Measurements from ENCODE around the gene CYP2A6.
"Not testable (repeated sequence)": the region's sequence is repeated elsewhere in the genome, so short reads cannot be mapped to it uniquely, and the experiment has no call there.

DNA sequence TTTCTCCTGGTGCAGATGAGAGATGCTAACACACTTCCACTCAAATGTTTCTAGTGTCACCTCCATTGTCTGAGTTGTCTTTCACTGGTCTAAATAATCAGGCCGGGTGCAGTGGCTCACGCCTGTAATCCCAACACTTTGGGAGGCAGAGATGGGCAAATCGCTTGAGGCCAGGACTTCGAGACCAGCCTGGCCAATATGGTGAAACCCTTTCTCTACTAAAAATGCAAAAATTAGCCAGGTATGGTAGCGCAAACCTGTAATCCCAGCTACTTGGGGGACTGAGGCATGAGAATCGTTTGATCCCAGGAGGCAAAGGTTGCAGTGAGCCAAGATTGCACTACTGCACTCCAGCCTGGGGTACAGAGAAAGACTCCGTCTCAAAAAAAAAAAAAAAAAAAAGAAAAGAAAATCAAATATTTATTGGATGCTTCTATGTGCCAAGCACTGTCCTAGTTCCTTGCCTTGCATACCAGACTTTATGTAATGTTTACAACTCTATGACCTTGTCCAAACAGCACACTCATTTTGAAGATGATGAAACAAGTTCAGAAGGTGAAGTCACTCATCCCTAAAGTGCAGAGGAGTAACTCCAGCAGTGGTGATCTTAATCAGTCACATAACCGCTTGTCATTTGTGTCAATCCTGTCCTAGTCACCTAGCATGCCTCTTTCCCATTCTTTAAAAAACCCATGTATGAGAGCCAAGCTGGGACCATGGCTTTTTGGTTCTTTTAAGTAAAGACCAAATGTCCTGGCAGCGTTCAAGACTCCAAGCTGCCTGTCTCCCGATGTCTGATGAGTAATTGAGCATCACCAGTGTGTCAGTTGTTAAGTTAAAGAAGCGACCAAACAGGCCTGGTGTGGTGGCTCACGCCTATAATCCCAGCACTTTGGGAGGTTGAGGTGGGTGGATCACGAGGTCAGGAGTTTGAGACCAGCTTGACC, 46.9 kb upstream of the CYP2A6 start:
- TF ChIP-seq, protein P1, sequence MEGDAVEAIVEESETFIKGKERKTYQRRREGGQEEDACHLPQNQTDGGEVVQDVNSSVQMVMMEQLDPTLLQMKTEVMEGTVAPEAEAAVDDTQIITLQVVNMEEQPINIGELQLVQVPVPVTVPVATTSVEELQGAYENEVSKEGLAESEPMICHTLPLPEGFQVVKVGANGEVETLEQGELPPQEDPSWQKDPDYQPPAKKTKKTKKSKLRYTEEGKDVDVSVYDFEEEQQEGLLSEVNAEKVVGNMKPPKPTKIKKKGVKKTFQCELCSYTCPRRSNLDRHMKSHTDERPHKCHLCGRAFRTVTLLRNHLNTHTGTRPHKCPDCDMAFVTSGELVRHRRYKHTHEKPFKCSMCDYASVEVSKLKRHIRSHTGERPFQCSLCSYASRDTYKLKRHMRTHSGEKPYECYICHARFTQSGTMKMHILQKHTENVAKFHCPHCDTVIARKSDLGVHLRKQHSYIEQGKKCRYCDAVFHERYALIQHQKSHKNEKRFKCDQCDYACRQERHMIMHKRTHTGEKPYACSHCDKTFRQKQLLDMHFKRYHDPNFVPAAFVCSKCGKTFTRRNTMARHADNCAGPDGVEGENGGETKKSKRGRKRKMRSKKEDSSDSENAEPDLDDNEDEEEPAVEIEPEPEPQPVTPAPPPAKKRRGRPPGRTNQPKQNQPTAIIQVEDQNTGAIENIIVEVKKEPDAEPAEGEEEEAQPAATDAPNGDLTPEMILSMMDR (IDR thresholded peaks at IDR 0.05), result not testable (repeated sequence)
- not testable (repeated sequence) for TF ChIP-seq EP300 (IDR thresholded peaks at IDR 0.05)

All from gastroesophageal sphincter (tissue), 3 donors.